COR-L47 (cell line): ENCODE measurements around the gene CANT1.
"Not testable (repeated sequence)": the region's sequence is repeated elsewhere in the genome, so short reads cannot be mapped to it uniquely, and the experiment has no call there.

ENCODE experiments used
- DNase-seq: peaks from one replicate; lab custom pipeline; 2025; lab: John Stamatoyannopoulos, UW

CANT1 gene

GRCh38 chr17:78959803-78960202, 49.8 kb downstream of the CANT1 start:
- no peak for DNase-seq

GRCh38 chr17:78958641-78959127, 50.9 kb downstream of the CANT1 start:
- no peak for DNase-seq

GRCh38 chr17:78957128-78957527, 52.4 kb downstream of the CANT1 start:
- DNase-seq = no peak

GRCh38 chr17:78956254-78956653, 53.3 kb downstream of the CANT1 start:
- no peak for DNase-seq

- DNase-seq = no peak
Observed at GRCh38 chr17:78954684-78955083, 54.9 kb downstream of the CANT1 start.

- DNase-seq = no peak
Observed at GRCh38 chr17:78953356-78954350, 55.9 kb downstream of the CANT1 start.

GRCh38 chr17:78952706-78953105, 56.9 kb downstream of the CANT1 start:
- DNase-seq = no peak

- no peak for DNase-seq
Observed at GRCh38 chr17:78951967-78952551, 57.5 kb downstream of the CANT1 start.

GRCh38 chr17:78950870-78951269, 58.7 kb downstream of the CANT1 start:
- DNase-seq = no peak

GRCh38 chr17:78947235-78948149, 62.1 kb downstream of the CANT1 start:
- no peak for DNase-seq

GRCh38 chr17:78946631-78947030, 62.9 kb downstream of the CANT1 start:
- no peak for DNase-seq

- no peak for DNase-seq
Observed at GRCh38 chr17:78946131-78946530, 63.4 kb downstream of the CANT1 start.

- not testable (repeated sequence) for DNase-seq
Observed at GRCh38 chr17:78945455-78945854, 64.1 kb downstream of the CANT1 start.

GRCh38 chr17:78944956-78945355, 64.6 kb downstream of the CANT1 start:
- DNase-seq = no peak

- DNase-seq = no peak
Observed at GRCh38 chr17:78944026-78944425, 65.5 kb downstream of the CANT1 start.
